ENCODE data around the gene HRK.
A peak's percentile ranks its signal among the peaks of the same experiment; 100 is the strongest.

The HRK gene

GRCh38 chr12:116881325-116881876 lies at the start of gene HRK:
TSS of gene HRK (minus strand) at chr12:116881441. CDS start at chr12:116881307, 134 bp downstream.
- H3K4me3 ChIP-seq (ENCODE audit: low read length): peak within 1 kb of the TSS; percentile 67
- no peak for TF ChIP-seq CTCF (conservative IDR thresholded peaks at IDR 0.05; ENCODE audit: low read depth, low read length)
- no peak for DNase-seq (ENCODE audit: low read depth)

- H3K4me3 ChIP-seq (ENCODE audit: low read length): no peak overlapping the region
- TF ChIP-seq CTCF (conservative IDR thresholded peaks at IDR 0.05; ENCODE audit: low read depth, low read length): no peak
- DNase-seq (ENCODE audit: low read depth): no peak
Measured at GRCh38 chr12:116929885-116930284, 48.6 kb upstream of the HRK start.

GRCh38 chr12:116928504-116928903 lies 47.3 kb upstream of the HRK start:
- DNase-seq (ENCODE audit: low read depth): no peak
- H3K4me3 ChIP-seq (ENCODE audit: low read length): no peak overlapping the region
- TF ChIP-seq CTCF (conservative IDR thresholded peaks at IDR 0.05; ENCODE audit: low read depth, low read length): no peak

GRCh38 chr12:116927244-116927940 lies 46.2 kb upstream of the HRK start:
- DNase-seq (ENCODE audit: low read depth): no peak
- no peak overlapping the region for H3K4me3 ChIP-seq (ENCODE audit: low read length)
- no peak for TF ChIP-seq CTCF (conservative IDR thresholded peaks at IDR 0.05; ENCODE audit: low read depth, low read length)

GRCh38 chr12:116926283-116927243 lies 45.3 kb upstream of the HRK start:
- TF ChIP-seq CTCF (conservative IDR thresholded peaks at IDR 0.05; ENCODE audit: low read depth, low read length): no peak
- no peak overlapping the region for H3K4me3 ChIP-seq (ENCODE audit: low read length)
- DNase-seq (ENCODE audit: low read depth): no peak

- H3K4me3 ChIP-seq (ENCODE audit: low read length): no peak overlapping the region
- no peak for TF ChIP-seq CTCF (conservative IDR thresholded peaks at IDR 0.05; ENCODE audit: low read depth, low read length)
- peak; percentile 17 for DNase-seq (ENCODE audit: low read depth)
Measured at GRCh38 chr12:116924558-116925453, 43.6 kb upstream of the HRK start.

Data from retinal pigment epithelial cell (primary cell).